ENCODE data around the gene BARX1.

Gene BARX1

GRCh38 chr9:93916358-93916757 lies 38.8 kb downstream of the BARX1 start:
- DNase-seq: no peak

- DNase-seq: no peak
Measured at GRCh38 chr9:93911801-93912554, 43.2 kb downstream of the BARX1 start.

DNA sequence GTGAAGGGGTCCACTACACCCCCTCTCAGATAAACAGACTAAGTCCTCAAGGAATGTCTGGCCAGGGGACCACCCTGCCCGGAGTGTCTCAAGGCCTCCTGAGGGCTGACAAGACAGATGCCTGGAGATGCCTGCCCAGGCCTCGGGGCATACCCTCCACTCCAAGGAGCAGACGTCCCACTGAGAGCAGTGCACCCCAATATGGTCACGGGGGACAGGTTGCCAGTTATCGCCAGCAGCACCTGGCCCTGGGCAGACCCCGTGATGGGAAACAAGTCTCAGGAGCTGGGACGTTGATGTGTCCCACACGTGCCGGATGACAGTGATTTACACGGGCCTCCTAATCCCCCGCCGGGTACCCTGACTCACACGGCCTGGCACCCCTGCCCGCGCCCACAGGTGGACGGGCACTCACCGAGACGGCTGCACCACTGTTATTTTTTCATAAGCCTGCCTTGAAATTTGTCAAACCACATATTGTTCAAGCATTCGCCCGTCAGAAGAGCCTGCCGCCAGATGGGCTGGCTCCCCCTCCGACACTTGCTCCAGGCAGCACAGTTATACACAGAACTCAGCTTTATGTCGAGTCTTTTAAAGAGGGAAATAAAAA lies 43.9 kb downstream of the BARX1 start:
- no peak for DNase-seq

- DNase-seq: no peak
Measured at GRCh38 chr9:93910598-93910997, 44.6 kb downstream of the BARX1 start.

DNA sequence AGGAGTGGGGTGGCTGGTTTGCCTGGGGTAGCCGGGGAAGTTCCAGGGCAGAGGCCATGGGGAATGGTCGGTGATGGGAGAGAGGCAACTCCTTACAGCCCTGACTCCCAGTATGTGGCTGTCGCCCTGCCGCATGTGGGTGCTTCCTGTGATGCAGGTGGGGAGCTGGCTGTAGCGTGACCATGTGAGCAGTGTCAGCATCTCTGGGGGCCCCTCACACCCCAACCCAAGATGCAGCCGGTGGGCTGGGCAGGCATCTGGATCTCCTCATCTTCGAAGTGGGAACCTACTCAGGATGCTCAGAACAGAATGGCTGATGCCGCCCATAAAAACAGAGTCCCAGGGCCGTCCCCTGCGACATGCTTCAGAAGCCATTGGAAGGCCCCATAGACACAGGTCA lies 45.0 kb downstream of the BARX1 start:
- DNase-seq: no peak

DNA sequence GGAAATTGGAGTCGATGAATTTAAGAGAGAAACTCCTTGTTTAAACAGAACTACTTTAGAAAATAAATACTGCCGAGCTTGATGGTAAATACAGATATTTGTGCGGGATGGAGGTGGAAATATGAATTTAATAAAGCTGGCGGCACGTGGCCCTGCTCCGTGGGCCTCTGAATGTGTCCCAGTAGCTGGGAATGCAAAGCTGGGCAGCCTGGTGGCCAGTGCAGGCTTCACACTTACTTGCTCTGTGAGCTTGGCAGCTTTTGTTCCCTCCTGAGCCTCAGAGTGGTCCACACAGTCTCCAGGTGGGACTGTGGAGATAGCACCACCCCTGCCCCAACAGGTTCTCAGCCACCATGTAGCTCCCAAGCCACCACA lies 45.9 kb downstream of the BARX1 start:
- no peak for DNase-seq

DNA sequence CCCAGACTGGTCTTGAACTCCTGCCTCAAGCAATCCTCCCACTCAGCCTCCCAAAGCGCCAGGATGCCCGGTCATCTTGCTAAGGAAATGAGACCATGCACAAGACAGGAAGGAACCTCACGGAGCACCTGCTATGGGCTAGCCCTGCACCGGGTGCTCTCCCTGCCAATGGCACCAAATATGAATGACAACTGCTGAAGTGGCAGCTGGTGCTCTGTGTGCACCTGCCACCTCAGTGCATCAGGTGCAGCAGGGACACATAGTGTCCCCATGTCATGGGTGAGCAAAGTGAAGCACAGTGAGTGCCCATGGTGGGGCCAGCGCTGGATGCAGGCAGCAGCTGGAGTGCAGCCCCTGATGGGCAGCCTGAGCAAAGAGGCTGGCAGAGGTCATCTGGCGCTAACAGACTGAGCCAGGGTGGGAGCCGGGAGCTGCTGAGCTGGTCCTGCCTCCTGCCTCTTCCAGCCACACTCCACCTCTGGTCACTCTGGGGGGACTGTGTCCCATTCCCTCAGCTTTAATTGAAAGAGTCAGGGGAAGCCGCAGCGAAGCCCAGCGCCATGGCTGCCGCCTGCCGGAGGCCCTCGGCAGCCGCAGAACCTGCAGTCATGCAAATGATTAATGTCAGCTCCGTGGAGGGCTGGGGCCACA lies 46.4 kb downstream of the BARX1 start:
- DNase-seq: no peak

DNA sequence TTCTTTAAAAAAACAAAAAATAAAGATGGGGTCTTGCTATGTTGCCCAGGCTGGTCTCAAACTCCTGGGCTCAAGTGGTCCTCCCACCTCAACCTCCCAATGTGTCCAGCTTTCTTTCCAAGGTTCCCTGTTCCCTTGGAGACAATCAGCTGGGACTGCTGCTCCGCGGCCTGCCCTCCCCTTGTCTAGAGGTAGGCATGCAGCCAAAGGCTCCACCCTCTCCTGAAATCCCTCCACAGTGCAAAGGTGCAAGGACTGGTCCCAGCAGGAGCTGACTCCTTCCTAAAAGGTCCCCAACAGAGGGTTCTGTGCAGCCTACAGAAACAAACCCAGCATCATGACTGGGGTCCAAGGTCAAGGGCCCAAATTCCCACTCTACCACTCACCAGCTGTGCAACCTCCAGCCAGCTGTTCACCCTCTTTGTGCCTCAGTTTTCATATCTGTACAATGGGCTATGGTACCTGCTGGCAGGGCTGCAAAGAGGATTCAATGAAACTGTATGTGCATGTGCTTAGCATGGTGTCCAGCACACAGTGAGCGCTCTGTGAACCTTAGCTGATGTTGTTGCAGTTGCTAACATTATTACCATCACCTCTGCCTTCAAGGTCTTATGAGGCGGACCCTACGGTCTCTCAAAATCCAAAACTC lies 47.5 kb downstream of the BARX1 start:
- no peak for DNase-seq

- DNase-seq: no peak
Measured at GRCh38 chr9:93906195-93906880, 48.8 kb downstream of the BARX1 start.

GRCh38 chr9:93905473-93906133 lies 49.6 kb downstream of the BARX1 start:
- DNase-seq: no peak

DNA sequence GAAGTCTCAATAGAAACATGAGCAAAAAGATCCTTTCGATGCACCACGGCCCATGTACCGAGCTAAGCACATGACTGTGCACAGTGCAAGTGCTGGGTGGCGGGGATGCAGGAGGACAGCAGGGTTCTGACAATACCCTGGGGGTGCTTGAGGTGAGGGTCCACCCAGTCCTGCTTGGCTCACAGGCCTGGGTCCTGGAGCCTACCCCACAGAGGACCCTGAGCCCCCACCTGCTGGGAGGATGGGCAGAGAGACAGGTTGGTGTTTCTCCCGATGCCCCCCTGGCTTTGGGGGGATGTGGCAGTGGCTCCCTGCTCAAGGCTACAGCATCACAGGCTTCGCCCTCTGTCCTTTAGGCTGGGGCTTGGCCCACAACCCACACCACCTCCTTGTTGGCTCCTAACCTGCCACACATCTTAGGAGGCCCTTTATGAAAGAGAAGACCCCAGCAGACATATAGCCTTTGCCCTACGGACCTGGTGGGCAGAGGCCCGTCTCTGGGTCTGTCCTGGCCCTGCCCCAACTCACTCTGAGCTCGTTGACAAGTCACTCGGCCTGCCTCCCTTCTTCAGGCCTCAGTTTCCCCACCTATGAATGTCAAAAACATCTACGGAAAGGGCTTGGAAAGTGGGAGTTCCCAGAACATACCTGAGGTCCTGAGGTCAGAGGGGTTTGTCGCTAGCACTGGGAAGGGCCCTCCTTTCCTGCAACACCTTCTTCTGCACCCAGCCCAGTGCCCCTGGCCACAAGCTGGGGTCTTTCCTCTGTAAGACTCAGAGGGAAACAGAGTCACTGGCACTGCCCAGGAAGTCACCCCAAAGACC lies 50.3 kb downstream of the BARX1 start:
- no peak for DNase-seq

DNA sequence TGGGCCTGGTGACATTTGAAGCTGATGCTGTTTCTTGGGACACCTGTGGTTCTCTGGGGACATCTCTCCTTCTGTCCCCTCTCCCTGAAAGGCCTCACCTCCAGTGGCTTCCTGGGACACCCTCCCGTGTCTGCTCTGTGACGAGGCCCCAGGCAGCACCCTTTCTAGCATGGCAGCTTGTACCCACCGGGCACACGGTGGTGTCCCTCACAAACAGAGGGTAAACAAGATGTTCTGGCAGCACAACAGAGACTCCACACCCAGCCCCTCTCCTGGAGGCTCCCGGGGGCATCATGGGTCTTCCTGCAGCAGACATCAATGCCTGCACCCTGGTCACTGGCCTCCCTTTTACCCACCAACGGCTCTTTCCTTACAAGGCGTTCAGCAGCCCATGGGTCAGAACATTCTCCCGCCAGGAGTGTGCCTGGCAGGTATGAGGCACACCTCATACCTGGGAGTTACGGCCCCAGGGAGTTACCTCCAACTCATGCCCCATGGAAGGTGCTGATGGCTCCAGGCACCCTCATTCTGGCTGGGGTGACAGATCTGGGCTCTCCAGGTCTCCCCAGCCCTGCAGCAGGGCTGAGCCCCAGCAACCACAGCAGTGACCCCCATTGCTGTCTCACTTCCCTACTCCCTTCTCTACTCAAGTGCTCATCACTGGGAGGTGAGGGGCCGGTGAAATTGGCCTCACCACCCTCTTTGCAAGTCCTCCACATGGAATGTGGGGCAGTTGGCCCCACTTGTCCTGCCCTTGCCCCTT lies 51.1 kb downstream of the BARX1 start:
- DNase-seq: no peak

- no peak for DNase-seq
Measured at GRCh38 chr9:93902780-93903655, 52.1 kb downstream of the BARX1 start.

DNA sequence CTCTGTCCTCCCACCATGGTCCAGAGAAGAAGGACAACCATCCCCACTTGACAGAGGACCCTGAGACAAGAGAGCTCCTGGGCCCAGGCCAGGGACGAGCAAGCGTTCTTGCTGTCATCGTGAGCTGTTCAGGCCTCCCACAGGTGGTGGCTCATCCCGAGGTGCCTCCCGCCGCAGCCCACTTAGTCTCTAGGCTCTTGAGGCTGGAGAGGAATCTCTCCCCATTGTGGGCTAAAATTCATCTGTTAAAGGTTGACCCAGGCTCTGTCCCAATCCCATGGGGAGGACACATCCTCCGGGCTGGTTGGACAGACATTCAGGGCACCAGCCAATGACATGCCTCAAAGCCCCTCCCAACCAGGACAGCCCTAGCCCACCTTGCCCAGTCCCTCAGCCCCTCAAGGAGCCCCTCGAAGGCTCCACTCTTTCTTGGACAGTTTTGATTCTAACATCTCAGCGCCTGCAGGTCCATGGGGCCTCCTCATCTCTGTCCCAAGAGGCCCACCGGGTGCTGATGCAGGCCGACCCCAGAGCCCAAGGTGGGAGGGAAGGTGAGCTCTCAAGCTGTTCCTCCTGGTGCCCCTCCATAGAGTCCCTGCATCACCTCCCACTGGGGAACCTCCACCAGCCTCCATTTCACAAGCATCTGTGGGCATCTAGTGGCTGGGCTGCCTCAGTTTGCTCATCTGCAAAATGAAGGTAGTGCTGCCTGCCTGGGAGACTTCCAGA lies 52.9 kb downstream of the BARX1 start:
- no peak for DNase-seq
